SK-N-SH treated with all-trans-retinoic acid at 6 μM for 48 hours (cell line): ENCODE measurements around the gene PLEKHG4B.
A peak's percentile ranks its signal among the peaks of the same experiment; 100 is the strongest.

Experiments used
- ATAC-seq: fragments of 200-7000 bp; cut with Tn5 transposase; 3 replicates; pipeline ENCODE4 v1.9.1; 2020; ENCODE audit warnings: mild to moderate bottlenecking, moderate library complexity
- ARNTL ChIP-seq: fragments of 450-650 bp; formaldehyde crosslinking; IDR thresholded peaks from 2 replicates; pipeline ENCODE4 v1.5.0; 2020; ENCODE audit warnings: low read depth, mild to moderate bottlenecking, moderate library complexity, borderline replicate concordance
- BACH2 ChIP-seq: fragments of 250-450 bp; sonication (Bioruptor Pico); IDR thresholded peaks from 2 replicates; pipeline ENCODE4 v1.9.0; 2021; ENCODE audit warnings: mild to moderate bottlenecking, borderline replicate concordance
- CREB5 ChIP-seq: fragments of 250-450 bp; sonication (Bioruptor Pico); IDR thresholded peaks from 2 replicates; pipeline ENCODE4 v1.5.1; 2020; ENCODE audit warnings: low read depth, mild to moderate bottlenecking, moderate library complexity
- CSRNP3 ChIP-seq: fragments of 250-450 bp; sonication (Bioruptor Pico); IDR thresholded peaks from 2 replicates; pipeline ENCODE4 v1.5.1; 2021; ENCODE audit warnings: mild to moderate bottlenecking, moderate library complexity
- ESRRG ChIP-seq: fragments of 250-450 bp; sonication (Bioruptor Pico); IDR thresholded peaks from 2 replicates; pipeline ENCODE4 v1.6.1; 2021; ENCODE audit warnings: mild to moderate bottlenecking
- GLIS3 ChIP-seq: fragments of 250-450 bp; sonication (Bioruptor Pico); IDR thresholded peaks from 2 replicates; pipeline ENCODE4 v1.5.0; 2020; ENCODE audit warnings: mild to moderate bottlenecking, moderate library complexity
- ISL1 ChIP-seq: fragments of 250-450 bp; sonication (Bioruptor Pico); IDR thresholded peaks from 2 replicates; pipeline ENCODE4 v2.1.2; 2022; ENCODE audit warnings: mild to moderate bottlenecking, moderate library complexity
- PATZ1 ChIP-seq: fragments of 250-450 bp; sonication (Bioruptor Pico); IDR thresholded peaks from 2 replicates; pipeline ENCODE4 v1.8.0; 2020; ENCODE audit warnings: mild to moderate bottlenecking, moderate library complexity, borderline replicate concordance
- POU6F1 ChIP-seq: fragments of 250-450 bp; sonication (Bioruptor Pico); IDR thresholded peaks from 2 replicates; pipeline ENCODE4 v1.8.0; 2021; ENCODE audit warnings: low read depth, mild to moderate bottlenecking, moderate library complexity, borderline replicate concordance
- RARB ChIP-seq: fragments of 250-450 bp; sonication (Bioruptor Pico); IDR thresholded peaks from 2 replicates; pipeline ENCODE4 v1.8.0; 2021; ENCODE audit warnings: mild to moderate bottlenecking, moderate library complexity
- SNAI2 ChIP-seq: fragments of 250-450 bp; sonication (Bioruptor Pico); IDR thresholded peaks from 2 replicates; pipeline ENCODE4 v1.5.0; 2020; ENCODE audit warnings: mild to moderate bottlenecking, moderate library complexity
- TCF4 ChIP-seq: fragments of 250-450 bp; sonication (Bioruptor Pico); IDR thresholded peaks from 2 replicates; pipeline ENCODE4 v1.8.0; 2021; ENCODE audit warnings: mild to moderate bottlenecking, moderate library complexity, borderline replicate concordance
- TOX ChIP-seq: fragments of 250-450 bp; sonication (Bioruptor Pico); IDR thresholded peaks from 2 replicates; pipeline ENCODE4 v1.8.0; 2021; ENCODE audit warnings: mild to moderate bottlenecking, moderate library complexity, borderline replicate concordance
- ZFP3 ChIP-seq: fragments of 250-450 bp; sonication (Bioruptor Pico); IDR thresholded peaks from 2 replicates; pipeline ENCODE4 v1.5.0; 2020; ENCODE audit warnings: mild to moderate bottlenecking, moderate library complexity
- ZFP30 ChIP-seq: fragments of 450-650 bp; formaldehyde crosslinking; IDR thresholded peaks from 2 replicates; pipeline ENCODE4 v1.5.0; 2022; ENCODE audit warnings: mild to moderate bottlenecking, moderate library complexity
- ZNF70 ChIP-seq: fragments of 450-650 bp; formaldehyde crosslinking; IDR thresholded peaks from 2 replicates; pipeline ENCODE4 v1.5.0; 2020; ENCODE audit warnings: mild to moderate bottlenecking, moderate library complexity
- ZNF8 ChIP-seq: fragments of 450-650 bp; formaldehyde crosslinking; IDR thresholded peaks from 2 replicates; pipeline ENCODE4 v1.5.0; 2020; ENCODE audit warnings: mild to moderate bottlenecking, moderate library complexity

PLEKHG4B gene

DNA sequence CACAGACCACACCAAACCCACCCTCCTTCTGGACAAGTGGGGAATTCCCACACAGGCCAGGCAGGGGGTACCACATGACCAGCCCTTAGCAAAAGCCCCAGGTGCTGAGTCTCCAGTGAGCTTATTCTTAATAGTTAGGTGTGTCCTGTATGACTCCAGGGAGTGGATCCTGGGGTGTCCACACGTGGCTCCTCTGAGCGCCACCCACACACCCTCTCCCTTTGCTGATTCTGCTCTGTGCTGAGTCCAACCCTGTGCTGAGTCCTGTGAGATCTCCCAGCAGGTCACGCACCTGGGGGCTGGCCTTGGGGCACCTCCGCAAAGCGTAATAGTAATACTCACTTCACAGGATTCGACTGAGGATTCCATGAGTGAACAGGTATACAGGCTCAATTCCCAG is 112.0 kb downstream of the PLEKHG4B start (continued):
- TF ChIP-seq CSRNP3, result no peak

DNA sequence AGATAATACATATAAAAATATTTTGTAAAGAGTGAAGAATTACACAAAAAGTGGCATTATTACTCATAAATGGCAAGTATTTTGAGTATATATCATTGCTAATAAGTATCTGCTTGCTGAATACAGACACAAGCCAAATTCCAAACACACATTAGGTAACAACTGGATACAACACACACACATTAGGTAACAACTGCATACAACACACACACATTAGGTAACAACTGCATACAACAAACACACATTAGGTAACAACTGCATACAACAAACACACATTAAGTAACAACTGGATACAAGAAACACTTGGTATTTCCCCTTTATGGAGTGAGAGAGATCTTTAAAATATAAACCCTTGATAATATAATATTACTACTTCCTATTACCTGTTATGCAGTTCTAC is 112.5 kb downstream of the PLEKHG4B start:
- TF ChIP-seq ZNF70 (CRISPR knock-in tag) (no peak), RARB (CRISPR knock-in tag) (no peak), ZFP3 (CRISPR knock-in tag) (no peak), POU6F1 (CRISPR knock-in tag) (no peak), ISL1 (CRISPR knock-in tag) (no peak), ARNTL (no peak), ESRRG (CRISPR knock-in tag) (no peak)

GRCh38 chr5:204966-205670 is 113.2 kb downstream of the PLEKHG4B start:
- no peak for TF ChIP-seq CSRNP3
- no peak for TF ChIP-seq TCF4
- no peak for TF ChIP-seq SNAI2 (CRISPR knock-in tag)
- TF ChIP-seq TOX, result no peak
- TF ChIP-seq ZFP3 (CRISPR knock-in tag), result no peak
- no peak for TF ChIP-seq ISL1 (CRISPR knock-in tag)
- no peak for ATAC-seq

More for the DNA sequence above, 112.5 kb downstream of the PLEKHG4B start:
- no peak for ATAC-seq

GRCh38 chr5:206406-206805 is 114.4 kb downstream of the PLEKHG4B start:
- TF ChIP-seq POU6F1 (CRISPR knock-in tag), result no peak
- ATAC-seq, result peak; percentile 97

- ATAC-seq, result no peak
- TF ChIP-seq ZNF8 (CRISPR knock-in tag) (no peak), CSRNP3 (no peak), BACH2 (CRISPR knock-in tag) (no peak), ZFP30 (no peak), POU6F1 (CRISPR knock-in tag) (no peak), ZFP3 (CRISPR knock-in tag) (no peak), ESRRG (CRISPR knock-in tag) (no peak), GLIS3 (CRISPR knock-in tag) (no peak), PATZ1 (CRISPR knock-in tag) (no peak), ARNTL (no peak), CREB5 (no peak)
These were observed 115.1 kb downstream of the PLEKHG4B start for GRCh38 chr5:206927-207536.
